K562 (cell line): ENCODE measurements around the gene SNRNP40. TPM values are rescaled to one million over a fixed set of nuclear protein-coding genes. Genes with fewer than 3 reads are reported as not detected.
A peak's percentile ranks its signal among the peaks of the same experiment; 100 is the strongest.

Source experiments
- ATAC-seq: fragments of 200-7000 bp; cut with Tn5 transposase; 3 replicates; pipeline ENCODE4 v1.9.1; 2020; ENCODE audit warnings: moderate library complexity
- BruUV-seq: library from RNA; stranded (reverse); fragments of 400-500 nt; replicated peaks from 2 replicates; lab custom pipeline; 2021; lab: Mats Ljungman, UMichigan
- CTCF ChIA-PET: fragments of 300-600 bp; formaldehyde crosslinking; extraction: SDS; loops from one replicate; lab custom pipeline; 2021; ENCODE audit warnings: low intra/inter-chr PET ratio; lab: Yijun Ruan, JAX
- POLR2A ChIA-PET: fragments of 300-600, 350-650 bp; sonication (Branson Sonifier 250); formaldehyde crosslinking; extraction: SDS; loops from one replicate; lab custom pipeline; 2021; ENCODE audit warnings: antibody characterized with exemption, inconsistent platforms; lab: Yijun Ruan, JAX
- DNase-seq, 4 experiments: peaks; one replicate each; pipeline versions ENCODE4 v3.0.0 to v3.0.0-alpha.2; 2011 to 2018; ENCODE audit warnings: low spot score in 3 of 4, mixed read lengths in 3 of 4; ENCODE audit errors: extremely low read depth in 1 of 4
- FAIRE-seq: peaks from 2 replicates; lab custom pipeline; 2011; peaks lifted over from hg19 to GRCh38; lab: Jason Lieb, UNC
- H2AFZ ChIP-seq: 2 replicates; pipeline ENCODE4 v1.6.0; 2011; ENCODE audit warnings: low read depth, low read length, control low read depth, inconsistent platforms
- H3K27ac ChIP-seq: fragments of 200-600 bp; 3 replicates; pipeline ENCODE4 v1.8.0; 2011; ENCODE audit warnings: low read depth, mild to moderate bottlenecking, control low read depth, inconsistent platforms, low read length, moderate library complexity, mixed read lengths; ENCODE audit errors: extremely low read depth
- H3K27me3 ChIP-seq, 2 experiments: fragments of 300-600 bp in 1 of 2; 2 replicates in 1 of 2; 3 replicates in 1 of 2; pipeline versions ENCODE4 v1.6.0 to v1.8.0; 2011; ENCODE audit warnings: inconsistent platforms in 2 of 2, low read length in 2 of 2, mild to moderate bottlenecking in 1 of 2, mixed read lengths in 1 of 2, moderate library complexity in 1 of 2; ENCODE audit not compliant: control insufficient read depth in 2 of 2, insufficient read depth in 2 of 2
- H3K36me3 ChIP-seq: fragments of 300-600 bp; 3 replicates; pipeline ENCODE4 v1.8.0; 2011; ENCODE audit warnings: mild to moderate bottlenecking, low read length, inconsistent platforms; ENCODE audit not compliant: control insufficient read depth, insufficient read depth
- H3K4me1 ChIP-seq, 2 experiments: fragments of 200-600 bp in 1 of 2; replicated peaks in 1 of 2; 2 replicates in 1 of 2; 3 replicates in 1 of 2; pipeline versions ENCODE4 v1.5.1 to v1.8.0; 2011; ENCODE audit warnings: inconsistent platforms in 2 of 2, low read length in 2 of 2, mild to moderate bottlenecking in 1 of 2, mixed read lengths in 1 of 2, moderate library complexity in 1 of 2; ENCODE audit not compliant: control insufficient read depth in 2 of 2, insufficient read depth in 2 of 2
- H3K4me2 ChIP-seq: 2 replicates; pipeline ENCODE4 v1.6.1; 2011; ENCODE audit warnings: low read length, control low read depth, inconsistent platforms, mixed read lengths; ENCODE audit not compliant: insufficient read depth
- H3K4me3 ChIP-seq: fragments of 200-600 bp; sonication (generic), shearing (Covaris generic); 2 replicates; pipeline ENCODE4 v1.5.1; 2016; ENCODE audit warnings: control low read depth, inconsistent platforms
- H3K79me2 ChIP-seq: fragments of 200-600 bp; 3 replicates; pipeline ENCODE4 v1.8.0; 2011; ENCODE audit warnings: low read length, inconsistent platforms; ENCODE audit not compliant: control insufficient read depth, insufficient read depth
- H3K9ac ChIP-seq, 2 experiments: 2 replicates each; pipeline versions ENCODE4 v1.6.0 to v1.6.1; 2011; ENCODE audit warnings: low read depth in 2 of 2, low read length in 2 of 2, control low read depth in 1 of 2, inconsistent platforms in 1 of 2, mild to moderate bottlenecking in 1 of 2, mixed read lengths in 1 of 2; ENCODE audit not compliant: insufficient read depth in 1 of 2
- H3K9me1 ChIP-seq: one replicate; pipeline ENCODE4 v1.6.0; 2011; ENCODE audit warnings: inconsistent platforms, mild to moderate bottlenecking, low read length, moderate library complexity; ENCODE audit not compliant: control insufficient read depth, insufficient read depth
- H3K9me3 ChIP-seq: replicated peaks from 2 replicates; pipeline ENCODE4 v1.5.1; 2011; ENCODE audit warnings: low read depth, low read length, inconsistent platforms; ENCODE audit not compliant: control insufficient read depth, insufficient read depth
- H4K20me1 ChIP-seq: replicated peaks from 2 replicates; pipeline ENCODE4 v1.6.1; 2011; ENCODE audit warnings: low read length, inconsistent platforms, mixed read lengths; ENCODE audit not compliant: control insufficient read depth, insufficient read depth
- CXXC5 ChIP-seq: fragments of 250-450 bp; sonication (Bioruptor Pico); IDR thresholded peaks from 2 replicates; pipeline ENCODE4 v1.8.0; 2022; ENCODE audit warnings: inconsistent platforms, mild to moderate bottlenecking, moderate library complexity
- DACH1 ChIP-seq: fragments of 450-650 bp; IDR thresholded peaks from 2 replicates; pipeline ENCODE4 v1.6.1; 2018; ENCODE audit not compliant: partially characterized antibody
- ETS2 ChIP-seq: IDR thresholded peaks from 2 replicates; pipeline ENCODE4 v1.6.1; 2016; ENCODE audit warnings: borderline replicate concordance, missing genetic modification characterization, mild to moderate bottlenecking, moderate library complexity, missing compliant biosample characterization; ENCODE audit not compliant: poor library complexity, severe bottlenecking
- GABPB1 ChIP-seq: sonication (generic); formaldehyde crosslinking; IDR thresholded peaks from 2 replicates; pipeline ENCODE4 v1.8.0; 2022; ENCODE audit warnings: mild to moderate bottlenecking, missing genetic modification reagents
- HDAC3 ChIP-seq: fragments of 450-650 bp; IDR thresholded peaks from 2 replicates; pipeline ENCODE4 v1.6.1; 2018; ENCODE audit warnings: borderline replicate concordance, mild to moderate bottlenecking, moderate library complexity; ENCODE audit not compliant: partially characterized antibody
- IFI16 ChIP-seq: fragments of 250-450 bp; sonication (Bioruptor Pico); IDR thresholded peaks from 2 replicates; pipeline ENCODE4 v2.1.2; 2022; ENCODE audit warnings: mild to moderate bottlenecking, inconsistent platforms
- NFIX ChIP-seq: fragments of 250-450 bp; sonication (Bioruptor Pico); IDR thresholded peaks from 2 replicates; pipeline ENCODE4 v1.4.0; 2020; ENCODE audit warnings: low read depth, mild to moderate bottlenecking, moderate library complexity
- SP1 ChIP-seq: sonication (generic); formaldehyde crosslinking; IDR thresholded peaks from 2 replicates; pipeline ENCODE4 v1.8.1; 2022; ENCODE audit warnings: mild to moderate bottlenecking, missing genetic modification reagents
- ZBED1 ChIP-seq: IDR thresholded peaks from 2 replicates; pipeline ENCODE4 v1.6.1; 2014
- ZNF121 ChIP-seq: sonication (generic); formaldehyde crosslinking; conservative IDR thresholded peaks from 2 replicates; pipeline ENCODE4 v1.8.0; 2022; ENCODE audit warnings: missing genetic modification reagents
- ZNF644 ChIP-seq: fragments of 200-800 bp; sonication (Bioruptor generic); IDR thresholded peaks from 2 replicates; pipeline ENCODE4 v1.6.1; 2016; ENCODE audit warnings: low read depth, missing genetic modification characterization, missing compliant biosample characterization
- WGBS: fragments of 100-300 bp; shearing (Covaris generic); methylation state at CpG from one replicate; pipeline ENCODE4 v1.1.6; 2016; ENCODE audit warnings: low coverage, mixed read lengths; ENCODE audit not compliant: insufficient coverage; ENCODE audit errors: missing lambda C conversion rate; 5-methylcytosine and 5-hydroxymethylcytosine counted together
- in situ Hi-C: fragments of 300-500 bp; cut with MboI; formaldehyde crosslinking; loops from 4 replicates; pipeline ENCODE4 v1.15.0; 2018; ENCODE audit warnings: inconsistent platforms, mixed read lengths
- intact Hi-C: fragments of 100-400 bp; cut with micrococcal nuclease; formaldehyde crosslinking; loops from 2 replicates; pipeline ENCODE4 v1.14.2; 2022
- polyA plus RNA-seq, 8 experiments: library from polyadenylated mRNA; depleted of rRNA in 4 of 8; stranded (reverse) in 5 of 8; unstranded in 3 of 8; fragments of >200 nt; fragmentation: Nextera tagmentation in 2 of 8; fragmentation: Illumina TruSeq in 1 of 8; extraction: Ambion mirVana in 2 of 8; extraction: Trizol in 1 of 8; gene quantifications; 2 replicates each; pipeline versions ENCODE4 v1.2.1 to v1.2.3, GENCODE V29; 2011 to 2014; ENCODE audit warnings: inconsistent platforms in 1 of 8, missing spikeins in 1 of 8
- total RNA-seq, 7 experiments: library from RNA; depleted of rRNA in 6 of 7; stranded (reverse); fragments of >200 nt in 6 of 7; fragmentation: Illumina TruSeq in 2 of 7; extraction: Trizol in 2 of 7; gene quantifications; 2 replicates each; pipeline versions ENCODE4 v1.2.1 to v1.2.3, GENCODE V29; 2011 to 2021; ENCODE audit warnings: low replicate concordance in 1 of 7
- TF ChIP-seq, protein P1 (sequence below): sonication (generic); formaldehyde crosslinking; IDR thresholded peaks from 2 replicates; pipeline ENCODE4 v1.8.0; 2022; ENCODE audit warnings: mild to moderate bottlenecking, missing genetic modification reagents

The SNRNP40 gene
- total and polyA plus RNA-seq, 9 of the 15 experiments (the other 6 are each of a cell fraction or from before 2014, with no cell fraction given) = 48.7 to 278 (median 163) TPM

DNA sequence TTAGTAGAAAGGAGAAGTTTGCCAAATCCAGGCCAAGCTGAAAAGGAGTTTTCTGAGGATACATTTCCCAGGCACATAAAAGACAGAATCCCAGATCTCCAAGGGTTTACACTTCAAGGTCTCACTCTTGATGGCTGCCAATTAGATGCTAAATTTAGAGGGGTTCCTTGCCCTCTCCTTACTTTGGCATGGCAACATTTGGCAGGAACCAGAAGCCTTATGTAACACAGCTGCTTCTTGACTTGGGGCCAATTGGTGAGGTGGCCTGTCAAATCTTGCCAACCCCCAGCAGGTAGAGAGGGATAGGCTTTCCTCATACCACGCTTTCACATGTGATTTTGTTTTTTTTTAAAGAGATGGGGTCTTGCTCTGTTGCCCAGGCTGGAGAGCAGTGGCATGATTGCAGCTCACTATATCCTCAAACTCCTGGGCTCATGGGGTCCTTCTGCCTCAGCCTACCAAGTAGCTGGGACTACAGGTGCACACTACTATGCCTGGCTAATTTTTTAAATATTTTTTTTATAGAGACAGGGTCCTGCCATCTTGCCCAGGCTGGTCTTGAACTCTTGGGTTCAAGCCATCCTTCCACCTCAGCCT lies 31.7 kb downstream of the SNRNP40 start:
- ATAC-seq (no peak), DNase-seq (no peak), FAIRE-seq (no peak)
- no peak overlapping the region for H3K4me3 ChIP-seq
- peaks cover 93% of the 10 kb centered on the region for H3K36me3 ChIP-seq
- WGBS = 100% methylated on average over 1 of the region's 1 CpG
- no peak overlapping the region for H2AFZ ChIP-seq
- no peak overlapping the region for H3K9ac ChIP-seq
- no peak overlapping the region for H3K4me2 ChIP-seq
- intact Hi-C loops = no loop called here
- no peaks in the 10 kb centered on the region for H3K9me3 ChIP-seq
- H4K20me1 ChIP-seq = 0 out of 2 replicates have a peak, but pooled peaks cover under 1% of the 10 kb centered on the region
- CTCF ChIA-PET = no interaction called here
- no TSS peak for BruUV-seq
- no peaks in the 10 kb centered on the region for H3K4me1 ChIP-seq
- no peaks in the 10 kb centered on the region for H3K9me1 ChIP-seq
- H3K79me2 ChIP-seq = no peaks in the 10 kb centered on the region
- POLR2A ChIA-PET = interaction anchor here (0.7 to 2.6 kb wide), 6 partner anchors 10 to 51 kb away, joined by 3 to 6 read pairs (median 3); partner anchors contain the start of genes SNRNP40 and ZCCHC17
- TF ChIP-seq ZBED1 (no peak), ZNF121 (CRISPR knock-in tag) (peak; percentile 48; the same call in 1 of the 2 replicates)
- no peaks in the 10 kb centered on the region for H3K27me3 ChIP-seq
- in situ Hi-C loops = no loop called here
- no peak overlapping the region for H3K27ac ChIP-seq

- ChIA-PET POLR2A (interaction anchor here (0.6 to 2.6 kb wide), 5 partner anchors 8 to 1388 kb away, joined by 3 to 6 read pairs (median 3); partner anchors contain the start of gene RBBP4), CTCF (no interaction called here)
- H3K9me1 ChIP-seq = no peaks in the 10 kb centered on the region
- ATAC-seq (no peak), DNase-seq (no peak), FAIRE-seq (no peak)
- H3K9ac ChIP-seq = no peak overlapping the region
- no peaks in the 10 kb centered on the region for H3K27me3 ChIP-seq
- H3K4me2 ChIP-seq = no peak overlapping the region
- in situ Hi-C loops (no loop called here), intact Hi-C loops (no loop called here)
- H4K20me1 ChIP-seq = peaks cover 2% of the 10 kb centered on the region; the same call in 1 of the 2 replicates
- no TSS peak for BruUV-seq
- no peak overlapping the region for H2AFZ ChIP-seq
- WGBS = 96% methylated on average over 3 of the region's 3 CpGs
- H3K4me3 ChIP-seq = no peak overlapping the region
- H3K36me3 ChIP-seq = peaks cover 92% of the 10 kb centered on the region
- H3K4me1 ChIP-seq = no peaks in the 10 kb centered on the region
- H3K27ac ChIP-seq = no peak overlapping the region
- no peaks in the 10 kb centered on the region for H3K79me2 ChIP-seq
- H3K9me3 ChIP-seq = no peaks in the 10 kb centered on the region
- TF ChIP-seq IFI16 (CRISPR knock-in tag) = no peak
- TF ChIP-seq HDAC3 = no peak
- TF ChIP-seq, protein P1, sequence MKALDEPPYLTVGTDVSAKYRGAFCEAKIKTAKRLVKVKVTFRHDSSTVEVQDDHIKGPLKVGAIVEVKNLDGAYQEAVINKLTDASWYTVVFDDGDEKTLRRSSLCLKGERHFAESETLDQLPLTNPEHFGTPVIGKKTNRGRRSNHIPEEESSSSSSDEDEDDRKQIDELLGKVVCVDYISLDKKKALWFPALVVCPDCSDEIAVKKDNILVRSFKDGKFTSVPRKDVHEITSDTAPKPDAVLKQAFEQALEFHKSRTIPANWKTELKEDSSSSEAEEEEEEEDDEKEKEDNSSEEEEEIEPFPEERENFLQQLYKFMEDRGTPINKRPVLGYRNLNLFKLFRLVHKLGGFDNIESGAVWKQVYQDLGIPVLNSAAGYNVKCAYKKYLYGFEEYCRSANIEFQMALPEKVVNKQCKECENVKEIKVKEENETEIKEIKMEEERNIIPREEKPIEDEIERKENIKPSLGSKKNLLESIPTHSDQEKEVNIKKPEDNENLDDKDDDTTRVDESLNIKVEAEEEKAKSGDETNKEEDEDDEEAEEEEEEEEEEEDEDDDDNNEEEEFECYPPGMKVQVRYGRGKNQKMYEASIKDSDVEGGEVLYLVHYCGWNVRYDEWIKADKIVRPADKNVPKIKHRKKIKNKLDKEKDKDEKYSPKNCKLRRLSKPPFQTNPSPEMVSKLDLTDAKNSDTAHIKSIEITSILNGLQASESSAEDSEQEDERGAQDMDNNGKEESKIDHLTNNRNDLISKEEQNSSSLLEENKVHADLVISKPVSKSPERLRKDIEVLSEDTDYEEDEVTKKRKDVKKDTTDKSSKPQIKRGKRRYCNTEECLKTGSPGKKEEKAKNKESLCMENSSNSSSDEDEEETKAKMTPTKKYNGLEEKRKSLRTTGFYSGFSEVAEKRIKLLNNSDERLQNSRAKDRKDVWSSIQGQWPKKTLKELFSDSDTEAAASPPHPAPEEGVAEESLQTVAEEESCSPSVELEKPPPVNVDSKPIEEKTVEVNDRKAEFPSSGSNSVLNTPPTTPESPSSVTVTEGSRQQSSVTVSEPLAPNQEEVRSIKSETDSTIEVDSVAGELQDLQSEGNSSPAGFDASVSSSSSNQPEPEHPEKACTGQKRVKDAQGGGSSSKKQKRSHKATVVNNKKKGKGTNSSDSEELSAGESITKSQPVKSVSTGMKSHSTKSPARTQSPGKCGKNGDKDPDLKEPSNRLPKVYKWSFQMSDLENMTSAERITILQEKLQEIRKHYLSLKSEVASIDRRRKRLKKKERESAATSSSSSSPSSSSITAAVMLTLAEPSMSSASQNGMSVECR (CRISPR knock-in tag) = no peak
- no peak for TF ChIP-seq SP1 (CRISPR knock-in tag)
- no peak for TF ChIP-seq ETS2 (tag)
- TF ChIP-seq CXXC5 (CRISPR knock-in tag) = no peak
- TF ChIP-seq DACH1 = no peak
- TF ChIP-seq GABPB1 = no peak
- no peak for TF ChIP-seq ZNF644
- TF ChIP-seq NFIX (CRISPR knock-in tag) = no peak
Observed at GRCh38 chr1:31263408-31263807, 33.2 kb downstream of the SNRNP40 start.
